ENCODE data around the gene ARMC2.
A peak's percentile ranks its signal among the peaks of the same experiment; 100 is the strongest.

DNA sequence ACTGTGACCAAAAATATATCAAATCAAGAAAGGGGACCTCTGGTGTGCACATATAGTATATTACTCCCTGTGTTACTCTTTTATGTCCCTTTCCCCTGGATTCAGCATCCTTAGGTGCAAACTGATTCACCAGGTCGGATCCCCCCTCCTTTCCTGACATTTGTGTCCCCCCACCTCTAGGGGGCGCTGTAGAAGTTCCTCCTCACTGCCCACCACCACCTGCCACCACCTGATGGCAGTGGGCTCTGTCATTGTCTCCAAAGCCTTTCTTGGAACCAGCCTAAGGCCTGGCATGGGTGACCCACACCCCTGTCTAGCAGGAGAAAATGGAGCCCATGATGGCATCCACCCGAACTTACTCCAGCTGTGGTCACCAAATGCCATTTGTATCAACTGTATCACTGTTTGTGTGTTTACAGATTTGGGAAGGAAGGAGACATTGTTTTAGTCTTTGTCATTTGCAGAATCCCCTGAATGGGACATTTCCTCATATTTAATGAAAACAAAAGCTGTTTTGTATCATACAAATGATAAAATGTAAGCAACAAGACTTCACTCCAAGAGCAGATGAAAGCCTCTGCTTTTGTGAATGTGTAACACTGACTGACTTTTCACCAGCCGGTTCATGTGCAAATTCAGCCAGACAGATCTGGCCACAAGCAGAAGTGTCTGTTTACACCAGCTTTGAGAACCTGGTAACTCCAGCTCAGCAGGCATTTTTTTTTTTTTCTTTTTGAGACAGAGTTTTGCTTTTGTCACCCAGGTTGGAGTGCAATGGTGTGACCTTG, 66.2 kb downstream of the ARMC2 start:
- TF ChIP-seq, protein P1, sequence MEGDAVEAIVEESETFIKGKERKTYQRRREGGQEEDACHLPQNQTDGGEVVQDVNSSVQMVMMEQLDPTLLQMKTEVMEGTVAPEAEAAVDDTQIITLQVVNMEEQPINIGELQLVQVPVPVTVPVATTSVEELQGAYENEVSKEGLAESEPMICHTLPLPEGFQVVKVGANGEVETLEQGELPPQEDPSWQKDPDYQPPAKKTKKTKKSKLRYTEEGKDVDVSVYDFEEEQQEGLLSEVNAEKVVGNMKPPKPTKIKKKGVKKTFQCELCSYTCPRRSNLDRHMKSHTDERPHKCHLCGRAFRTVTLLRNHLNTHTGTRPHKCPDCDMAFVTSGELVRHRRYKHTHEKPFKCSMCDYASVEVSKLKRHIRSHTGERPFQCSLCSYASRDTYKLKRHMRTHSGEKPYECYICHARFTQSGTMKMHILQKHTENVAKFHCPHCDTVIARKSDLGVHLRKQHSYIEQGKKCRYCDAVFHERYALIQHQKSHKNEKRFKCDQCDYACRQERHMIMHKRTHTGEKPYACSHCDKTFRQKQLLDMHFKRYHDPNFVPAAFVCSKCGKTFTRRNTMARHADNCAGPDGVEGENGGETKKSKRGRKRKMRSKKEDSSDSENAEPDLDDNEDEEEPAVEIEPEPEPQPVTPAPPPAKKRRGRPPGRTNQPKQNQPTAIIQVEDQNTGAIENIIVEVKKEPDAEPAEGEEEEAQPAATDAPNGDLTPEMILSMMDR (IDR thresholded peaks at IDR 0.05) = peak; percentile 10 to 41 (median 22)
- TF ChIP-seq POLR2A (IDR thresholded peaks at IDR 0.05) (no peak), POLR2AphosphoS5 (IDR thresholded peaks at IDR 0.05) (no peak)
